ENCODE data around the gene HEXD. TPM values are rescaled to one million over a fixed set of nuclear protein-coding genes. Genes with fewer than 3 reads are reported as not detected.

The HEXD gene
- total RNA-seq, 1 experiment from 2014 or later, result 30.0 TPM

GRCh38 chr17:82390015-82390859, 27.9 kb upstream of the HEXD start:
- TF ChIP-seq CTCF (conservative IDR thresholded peaks at IDR 0.05) (no peak), EZH2 (IDR thresholded peaks at IDR 0.05; ENCODE audit: low read depth) (no peak)
- Histone ChIP-seq H3K79me2 (ENCODE audit: low read depth) (no peaks in the 10 kb centered on the region), H3K9me3 (ENCODE audit: insufficient read depth, low read depth) (no peaks in the 10 kb centered on the region), H3K4me2 (no peak overlapping the region), H3K36me3 (ENCODE audit: low read depth) (no peaks in the 10 kb centered on the region), H3K4me1 (replicated peaks; ENCODE audit: insufficient read depth) (no peaks in the 10 kb centered on the region), H4K20me1 (ENCODE audit: insufficient read depth) (no peaks in the 10 kb centered on the region; the same call in 1 of the 2 replicates), H3F3A (ENCODE audit: insufficient read depth, low read depth) (no peaks in the 10 kb centered on the region), H3K4me3 (no peak overlapping the region), H3K27me3 (ENCODE audit: insufficient read depth, low read depth) (no peaks in the 10 kb centered on the region), H3K27ac (no peak overlapping the region), H2AFZ (no peak overlapping the region), H3K9me2 (ENCODE audit: insufficient read depth) (no peaks in the 10 kb centered on the region)
- BruUV-seq (replicated peaks), result no TSS peak
- intact Hi-C loops (cut with micrococcal nuclease; ENCODE audit: unreplicated experiment), result no loop called here
- DNase-seq, result no peak
- ChIA-PET CTCF (no interaction called here), POLR2A (ENCODE audit: unreplicated experiment) (no interaction called here)

- H4K20me1 ChIP-seq (ENCODE audit: insufficient read depth), result no peaks in the 10 kb centered on the region; the same call in 1 of the 2 replicates
- intact Hi-C loops (cut with micrococcal nuclease; ENCODE audit: unreplicated experiment), result no loop called here
- H2AFZ ChIP-seq, result no peak overlapping the region
- no peaks in the 10 kb centered on the region for H3K27me3 ChIP-seq (ENCODE audit: insufficient read depth, low read depth)
- TF ChIP-seq CTCF (conservative IDR thresholded peaks at IDR 0.05) (no peak), EZH2 (IDR thresholded peaks at IDR 0.05; ENCODE audit: low read depth) (no peak)
- BruUV-seq (replicated peaks), result no TSS peak
- H3K36me3 ChIP-seq (ENCODE audit: low read depth), result no peaks in the 10 kb centered on the region
- no peak overlapping the region for H3K4me2 ChIP-seq
- H3K79me2 ChIP-seq (ENCODE audit: low read depth), result no peaks in the 10 kb centered on the region
- no peaks in the 10 kb centered on the region for H3F3A ChIP-seq (ENCODE audit: insufficient read depth, low read depth)
- ChIA-PET CTCF (no interaction called here), POLR2A (ENCODE audit: unreplicated experiment) (no interaction called here)
- no peak overlapping the region for H3K27ac ChIP-seq
- H3K4me1 ChIP-seq (replicated peaks; ENCODE audit: insufficient read depth), result no peaks in the 10 kb centered on the region
- no peaks in the 10 kb centered on the region for H3K9me2 ChIP-seq (ENCODE audit: insufficient read depth)
- no peaks in the 10 kb centered on the region for H3K9me3 ChIP-seq (ENCODE audit: insufficient read depth, low read depth)
- no peak for DNase-seq
- no peak overlapping the region for H3K4me3 ChIP-seq
Observed at GRCh38 chr17:82390860-82391435, 27.2 kb upstream of the HEXD start.

- intact Hi-C loops (cut with micrococcal nuclease; ENCODE audit: unreplicated experiment), result no loop called here
Observed at GRCh38 chr17:82391496-82392066, 26.6 kb upstream of the HEXD start.

More at GRCh38 chr17:82391496-82392066, 26.6 kb upstream of the HEXD start:
- TF ChIP-seq CTCF (conservative IDR thresholded peaks at IDR 0.05) (no peak), EZH2 (IDR thresholded peaks at IDR 0.05; ENCODE audit: low read depth) (no peak)
- CTCF ChIA-PET, result no interaction called here
- Histone ChIP-seq H4K20me1 (ENCODE audit: insufficient read depth) (no peaks in the 10 kb centered on the region; the same call in 1 of the 2 replicates), H2AFZ (no peak overlapping the region), H3F3A (ENCODE audit: insufficient read depth, low read depth) (no peaks in the 10 kb centered on the region), H3K4me1 (replicated peaks; ENCODE audit: insufficient read depth) (no peaks in the 10 kb centered on the region), H3K36me3 (ENCODE audit: low read depth) (no peaks in the 10 kb centered on the region), H3K27ac (no peak overlapping the region), H3K9me2 (ENCODE audit: insufficient read depth) (no peaks in the 10 kb centered on the region), H3K79me2 (ENCODE audit: low read depth) (no peaks in the 10 kb centered on the region), H3K4me2 (no peak overlapping the region), H3K4me3 (no peak overlapping the region), H3K9me3 (ENCODE audit: insufficient read depth, low read depth) (no peaks in the 10 kb centered on the region), H3K27me3 (ENCODE audit: insufficient read depth, low read depth) (no peaks in the 10 kb centered on the region)
- BruUV-seq (replicated peaks), result no TSS peak
- no peak for DNase-seq
- POLR2A ChIA-PET (ENCODE audit: unreplicated experiment), result no interaction called here
